ENCODE data around the gene ZNF384.

DNA sequence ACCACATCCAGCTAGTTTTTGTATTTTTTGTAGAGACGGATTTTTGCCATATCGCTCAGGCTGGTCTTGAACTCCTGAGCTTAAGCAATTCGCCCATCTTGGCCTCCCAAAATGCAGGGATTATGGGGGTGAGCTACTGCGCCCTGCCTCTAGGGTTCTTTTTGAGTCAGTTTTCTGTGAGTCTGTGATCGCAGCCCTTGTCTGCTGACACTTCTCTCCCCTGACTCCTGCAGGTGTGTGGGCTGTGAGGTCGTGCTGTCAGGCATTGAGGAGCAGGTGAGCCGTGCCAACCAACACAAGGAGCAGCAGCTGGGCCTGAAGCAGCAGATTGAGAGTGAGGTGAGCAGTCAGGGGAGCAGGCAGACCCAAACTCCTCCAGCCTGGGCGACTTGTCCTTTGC lies 41.0 kb upstream of the ZNF384 start:
- TF ChIP-seq, protein P1, sequence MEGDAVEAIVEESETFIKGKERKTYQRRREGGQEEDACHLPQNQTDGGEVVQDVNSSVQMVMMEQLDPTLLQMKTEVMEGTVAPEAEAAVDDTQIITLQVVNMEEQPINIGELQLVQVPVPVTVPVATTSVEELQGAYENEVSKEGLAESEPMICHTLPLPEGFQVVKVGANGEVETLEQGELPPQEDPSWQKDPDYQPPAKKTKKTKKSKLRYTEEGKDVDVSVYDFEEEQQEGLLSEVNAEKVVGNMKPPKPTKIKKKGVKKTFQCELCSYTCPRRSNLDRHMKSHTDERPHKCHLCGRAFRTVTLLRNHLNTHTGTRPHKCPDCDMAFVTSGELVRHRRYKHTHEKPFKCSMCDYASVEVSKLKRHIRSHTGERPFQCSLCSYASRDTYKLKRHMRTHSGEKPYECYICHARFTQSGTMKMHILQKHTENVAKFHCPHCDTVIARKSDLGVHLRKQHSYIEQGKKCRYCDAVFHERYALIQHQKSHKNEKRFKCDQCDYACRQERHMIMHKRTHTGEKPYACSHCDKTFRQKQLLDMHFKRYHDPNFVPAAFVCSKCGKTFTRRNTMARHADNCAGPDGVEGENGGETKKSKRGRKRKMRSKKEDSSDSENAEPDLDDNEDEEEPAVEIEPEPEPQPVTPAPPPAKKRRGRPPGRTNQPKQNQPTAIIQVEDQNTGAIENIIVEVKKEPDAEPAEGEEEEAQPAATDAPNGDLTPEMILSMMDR (IDR thresholded peaks at IDR 0.05; ENCODE audit: insufficient read depth, low read length, poor library complexity, severe bottlenecking), result no peak
- TF ChIP-seq EZH2phosphoT487 (conservative IDR thresholded peaks at IDR 0.05; ENCODE audit: low read length), result no peak

Data from SU-DHL-6 (cell line).